NCI-H1436 treated with DMSO at 0.1 percent for 48 hours (cell line): ENCODE measurements around the gene ULK4.
"Not testable (repeated sequence)": the region's sequence is repeated elsewhere in the genome, so short reads cannot be mapped to it uniquely, and the experiment has no call there.

Experiments used
- DNase-seq: peaks from one replicate; lab custom pipeline; 2025; lab: John Stamatoyannopoulos, UW

ULK4 gene

GRCh38 chr3:41578798-41579197, 383.1 kb downstream of the ULK4 start:
- DNase-seq: no peak

DNA sequence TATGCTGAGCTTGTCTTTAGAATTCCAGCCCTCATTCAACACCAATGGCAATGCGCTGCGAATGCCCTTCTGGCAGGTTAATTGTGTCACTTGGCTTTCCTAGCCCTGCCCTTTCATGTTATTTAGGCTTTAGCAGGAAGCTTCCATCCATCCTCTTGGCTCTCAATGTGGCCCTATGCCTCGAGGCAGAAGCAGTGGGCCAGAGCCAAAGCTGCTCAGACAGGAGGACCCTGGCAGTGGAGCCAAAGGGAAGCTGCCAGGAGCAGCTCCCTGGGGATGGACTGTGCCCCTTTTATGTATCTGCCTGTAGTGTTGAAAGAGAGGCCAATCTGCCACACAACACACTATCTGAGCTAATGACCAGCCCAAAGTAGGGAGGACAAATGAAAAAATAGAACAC, 386.2 kb downstream of the ULK4 start:
- no peak for DNase-seq

DNA sequence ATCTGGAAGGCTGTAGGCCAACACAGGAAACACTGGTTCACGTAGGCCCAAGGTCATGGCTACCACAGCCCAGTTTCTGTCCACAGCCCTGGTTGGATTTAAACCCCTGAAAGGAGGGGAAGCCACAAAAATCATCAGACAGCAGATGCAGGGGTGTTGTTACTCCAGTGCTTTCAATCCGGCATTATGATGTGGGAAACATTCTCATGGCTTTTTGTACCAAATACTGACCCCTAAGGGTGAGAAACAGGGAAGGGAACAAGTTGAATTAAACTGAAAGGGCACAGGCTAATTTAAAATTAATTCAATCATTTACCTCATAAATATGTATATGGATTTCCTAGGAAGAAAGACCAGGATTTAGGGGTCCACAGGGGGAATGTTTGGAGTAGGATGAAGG, 387.0 kb downstream of the ULK4 start:
- DNase-seq: no peak

GRCh38 chr3:41573591-41573990, 388.3 kb downstream of the ULK4 start:
- no peak for DNase-seq

DNA sequence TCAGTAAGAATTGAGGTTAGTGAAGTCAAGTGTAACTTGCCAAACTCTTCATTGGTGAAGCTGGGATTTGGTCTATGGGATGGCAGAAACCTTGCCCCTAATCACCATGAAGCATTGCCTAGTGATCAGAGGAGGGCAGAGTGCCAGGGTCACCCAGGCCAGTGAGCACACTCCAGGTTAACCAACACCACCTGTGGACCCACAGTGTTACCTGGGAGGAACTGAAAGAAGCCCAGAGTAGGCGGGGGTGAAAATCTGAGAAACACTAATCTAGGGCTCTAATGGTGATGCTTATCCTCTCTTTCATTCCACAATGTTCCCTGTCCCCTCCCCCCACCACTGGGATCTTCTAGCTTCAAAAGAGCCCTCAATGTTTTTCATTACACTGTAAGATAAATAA, 389.8 kb downstream of the ULK4 start:
- no peak for DNase-seq

DNA sequence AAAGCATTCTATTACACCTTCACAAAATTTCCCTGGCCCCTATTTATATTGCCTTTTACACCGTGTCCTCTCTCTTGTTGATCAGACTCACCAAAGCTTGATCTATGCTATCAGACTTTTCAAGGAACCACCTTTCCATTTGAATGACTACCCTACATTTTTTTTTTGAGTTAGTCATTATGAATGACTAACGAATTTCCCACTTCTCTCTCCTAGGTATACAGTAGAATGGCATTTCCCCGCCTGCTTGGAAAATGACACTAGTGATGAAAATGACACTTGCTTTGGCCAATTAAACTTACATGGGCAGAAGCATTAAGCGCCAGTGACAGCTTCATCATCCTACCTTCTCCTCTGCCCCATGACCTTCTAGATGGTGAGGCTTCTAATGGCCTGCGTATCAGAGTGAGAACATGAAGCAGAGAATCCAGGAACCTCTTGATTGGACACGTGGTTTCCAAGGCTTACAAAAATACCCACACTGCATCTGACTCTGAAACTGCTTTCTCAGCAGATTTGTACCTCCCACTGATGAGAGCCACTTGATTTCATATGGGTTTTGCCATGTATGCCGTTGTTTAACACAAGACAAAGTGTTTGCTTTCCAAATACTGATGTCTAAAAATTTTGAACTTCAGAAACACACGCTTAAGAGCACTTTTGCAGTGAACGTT, 392.1 kb downstream of the ULK4 start:
- no peak for DNase-seq

- no peak for DNase-seq
Observed at GRCh38 chr3:41565948-41566514, 395.9 kb downstream of the ULK4 start.

- no peak for DNase-seq
Observed at GRCh38 chr3:41565003-41565402, 396.9 kb downstream of the ULK4 start.

DNA sequence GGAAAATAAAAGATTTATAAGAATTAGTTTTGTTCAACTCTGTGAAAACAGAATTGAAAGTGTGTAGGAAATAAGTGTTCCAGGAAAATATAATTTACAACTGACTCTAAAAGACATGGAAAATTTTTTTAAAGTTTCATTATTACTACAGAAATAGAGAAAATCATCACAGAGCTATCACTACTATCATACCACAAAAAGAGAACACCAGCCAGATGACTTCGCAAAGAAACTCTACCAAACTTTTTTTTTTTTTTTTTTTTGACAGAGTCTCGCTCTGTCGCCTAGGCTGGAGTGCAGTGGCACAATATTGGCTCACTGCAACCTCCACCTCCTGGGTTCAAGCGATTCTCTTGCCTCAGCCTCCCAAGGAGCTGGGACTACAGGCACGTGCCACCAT, 405.7 kb downstream of the ULK4 start:
- not testable (repeated sequence) for DNase-seq

DNA sequence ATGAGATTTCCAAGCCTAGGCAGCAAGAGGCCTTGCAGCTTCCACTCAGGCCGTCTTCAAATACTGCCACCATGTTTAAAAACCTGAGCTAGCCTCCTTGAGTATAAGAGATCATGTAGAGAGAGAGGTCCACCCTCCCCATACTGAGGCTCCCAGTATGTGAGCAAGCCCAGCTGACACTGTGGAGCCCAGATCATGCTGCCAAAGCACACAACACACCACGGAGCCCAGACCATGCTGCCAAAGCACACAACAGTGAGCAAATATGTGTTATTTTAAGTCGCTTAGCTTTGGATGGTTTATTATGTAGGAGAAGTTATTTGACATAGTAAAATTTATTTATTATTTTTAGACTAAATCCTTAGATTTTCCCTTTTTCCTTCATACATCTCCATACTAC, 428.9 kb downstream of the ULK4 start:
- DNase-seq: no peak

DNA sequence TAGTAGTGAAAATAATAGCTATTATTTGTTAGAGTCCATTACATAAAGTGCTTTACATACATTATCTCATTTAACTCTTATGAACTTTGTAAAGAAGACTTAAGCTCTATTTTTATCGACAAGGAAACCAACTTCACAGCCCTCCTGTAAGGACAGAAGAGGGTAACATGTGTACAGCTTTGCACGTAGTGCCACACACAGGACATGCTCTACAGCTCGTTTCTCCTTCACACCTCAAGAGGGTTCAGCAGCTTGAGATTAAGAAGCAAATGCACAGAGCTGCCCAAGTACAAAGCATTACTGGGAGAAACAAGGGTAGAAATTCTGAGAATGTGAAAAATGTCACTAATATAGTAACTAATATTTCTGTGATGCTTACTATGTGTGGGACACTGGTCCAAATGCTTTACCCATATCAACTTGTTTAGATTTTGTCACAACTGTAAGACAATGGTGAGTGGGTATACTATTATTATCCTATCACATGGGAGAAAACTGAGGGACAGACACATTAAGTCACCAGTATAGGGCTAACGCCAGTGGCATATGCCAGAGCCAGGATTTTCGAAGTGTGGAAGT, 434.8 kb downstream of the ULK4 start:
- DNase-seq: no peak

- DNase-seq: no peak
Observed at GRCh38 chr3:41525303-41526064, 436.4 kb downstream of the ULK4 start.

- DNase-seq: no peak
Observed at GRCh38 chr3:41523897-41524296, 438.0 kb downstream of the ULK4 start.

DNA sequence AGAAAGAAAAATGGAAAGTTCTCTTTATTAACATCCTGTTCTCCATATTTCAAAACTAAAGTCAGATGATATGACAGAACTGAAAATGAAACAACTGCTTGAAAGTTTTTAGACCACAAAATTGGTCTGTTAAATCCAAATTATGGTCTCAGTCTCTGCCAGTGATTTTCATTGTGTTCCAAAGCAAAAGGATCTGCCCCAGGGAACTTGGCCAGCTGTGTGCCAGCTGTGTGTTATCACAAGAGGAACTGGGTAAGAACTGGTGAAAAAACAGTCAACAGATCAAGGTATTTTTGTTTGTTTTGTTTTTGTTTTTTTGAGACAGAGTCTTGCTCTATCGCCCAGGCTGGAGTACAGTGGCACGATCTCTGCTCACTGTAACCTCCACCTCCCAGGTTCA, 439.3 kb downstream of the ULK4 start:
- DNase-seq: no peak

GRCh38 chr3:41521010-41521655, 440.8 kb downstream of the ULK4 start:
- no peak for DNase-seq

DNA sequence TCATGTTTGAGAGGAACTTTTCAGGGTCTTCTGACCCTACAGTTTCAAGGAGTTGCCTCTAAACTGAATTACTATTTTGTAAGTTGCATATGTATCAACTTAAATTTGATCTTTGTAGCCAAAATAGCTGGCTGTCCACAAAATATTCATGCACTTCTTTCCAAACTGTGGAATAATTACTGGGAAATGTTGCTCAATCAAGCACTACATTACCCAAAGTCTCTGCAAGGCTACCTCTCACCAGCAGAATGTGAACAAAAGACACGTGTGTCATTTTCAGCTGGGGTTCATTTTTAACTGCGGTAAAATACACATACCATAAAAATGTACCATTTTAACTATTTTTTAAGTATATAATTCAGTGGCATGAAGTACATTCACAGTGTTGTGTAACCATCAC, 442.2 kb downstream of the ULK4 start:
- DNase-seq: no peak

GRCh38 chr3:41518626-41519025, 443.3 kb downstream of the ULK4 start:
- DNase-seq: no peak

DNA sequence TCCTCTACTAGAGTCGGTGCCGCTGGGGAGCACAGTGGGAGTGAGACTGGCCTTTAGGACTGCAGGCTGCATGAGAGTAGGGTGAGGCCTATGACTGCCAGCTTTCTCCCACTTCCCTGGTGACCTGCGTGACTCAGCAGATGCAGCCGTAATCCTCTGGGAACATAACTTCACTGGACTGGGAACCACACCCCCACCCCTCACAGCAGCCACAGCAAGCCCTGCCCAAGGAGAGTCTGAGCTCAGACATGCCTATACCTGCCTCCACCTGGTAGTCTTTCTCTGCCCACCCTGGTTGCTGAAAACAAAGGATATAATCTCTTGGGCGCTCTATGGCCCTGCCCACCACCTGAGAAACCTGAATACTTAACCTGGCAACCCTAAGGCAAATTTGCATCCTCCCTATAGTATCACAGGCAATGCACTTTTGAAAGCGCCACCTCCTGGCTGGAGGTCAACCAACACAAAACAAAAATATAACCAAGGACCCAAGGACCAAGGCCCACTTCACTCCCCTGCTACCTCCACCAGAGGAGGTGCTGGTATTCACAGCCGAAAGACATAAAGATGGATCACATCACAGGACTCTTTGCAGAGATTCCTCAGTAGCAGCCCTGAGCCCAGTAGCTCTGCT, 453.7 kb downstream of the ULK4 start:
- no peak for DNase-seq

DNA sequence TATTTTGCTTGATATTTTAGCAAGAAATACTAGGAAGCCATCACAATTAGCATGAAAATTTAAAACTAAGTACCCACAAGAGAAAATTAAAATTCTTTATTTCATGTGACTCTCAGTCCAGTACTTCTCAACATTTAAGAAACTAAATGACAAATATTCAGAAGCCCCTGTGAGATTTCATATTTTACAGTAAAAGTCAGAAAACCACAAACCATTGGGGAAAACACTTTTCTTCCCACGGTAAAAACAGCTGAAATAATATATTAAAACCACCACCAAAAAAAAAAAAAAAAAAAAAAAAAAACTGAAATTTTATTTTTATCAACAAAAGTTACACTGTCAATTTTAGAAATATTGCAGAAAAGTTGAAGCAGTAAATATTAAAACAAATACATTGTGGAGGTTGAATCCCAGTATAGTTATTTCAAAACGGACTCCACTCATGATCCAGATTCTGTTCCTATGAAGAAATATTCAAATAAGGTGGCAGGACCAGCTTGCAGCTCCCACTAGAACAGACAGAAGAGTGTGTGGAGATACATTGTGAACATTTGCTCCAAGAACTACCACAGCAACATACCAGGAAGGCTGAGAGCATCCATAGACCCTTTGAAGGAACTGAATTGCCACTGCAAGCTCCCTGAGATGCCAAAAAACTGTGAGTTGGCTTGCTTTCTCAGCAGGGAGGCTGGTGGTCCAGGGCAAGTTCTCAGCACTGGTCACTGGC, 454.4 kb downstream of the ULK4 start:
- DNase-seq: no peak

DNA sequence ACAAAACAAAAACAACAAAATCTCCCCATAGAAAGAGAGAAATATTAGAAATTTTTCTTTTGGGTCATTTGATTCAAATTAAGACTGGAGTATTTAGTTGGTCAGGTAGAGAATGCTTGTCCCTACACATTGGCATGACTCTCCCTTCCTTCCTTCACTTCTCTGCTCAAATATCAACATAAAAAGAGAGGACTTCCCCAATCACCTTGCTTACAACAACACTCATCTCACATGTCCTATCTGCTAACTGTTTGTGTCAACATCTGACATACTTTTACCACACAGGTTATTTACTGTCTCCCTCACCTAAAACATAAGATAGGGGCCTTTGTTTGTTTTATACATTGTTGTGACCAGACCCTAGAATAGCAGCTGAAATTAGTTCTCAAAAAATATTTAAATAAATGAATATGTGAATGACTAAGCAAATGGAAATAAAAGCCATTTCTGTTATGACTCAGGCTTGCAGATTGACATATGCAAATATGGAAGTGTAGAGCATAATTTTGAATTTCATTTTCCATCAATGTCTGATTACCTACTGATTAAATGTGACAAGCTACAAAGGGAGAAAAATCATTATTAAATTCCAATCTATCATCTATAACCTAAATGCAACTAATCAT, 457.8 kb downstream of the ULK4 start:
- DNase-seq: no peak

DNA sequence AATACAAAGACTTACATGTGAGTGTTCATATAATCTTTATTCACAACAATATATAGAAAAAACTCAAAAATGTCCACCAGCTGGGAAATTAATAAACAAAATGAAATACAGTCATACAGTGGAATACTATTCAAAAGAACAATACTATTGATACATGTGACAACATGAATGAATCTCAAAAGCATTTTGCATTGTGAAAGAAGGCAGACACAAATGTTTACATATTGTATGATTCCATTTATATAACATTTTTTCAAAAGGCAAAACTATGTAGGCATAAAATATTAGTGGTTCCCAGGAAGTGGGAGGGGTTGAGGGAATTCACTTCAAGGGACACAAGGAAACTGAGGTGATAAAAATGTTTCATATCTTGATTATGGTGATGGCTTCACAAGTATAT, 459.4 kb downstream of the ULK4 start:
- DNase-seq: no peak
